GM23338 (cell line): Measurements from ENCODE around the gene ACSL6. TPM values are rescaled to one million over a fixed set of nuclear protein-coding genes. Genes with fewer than 3 reads are reported as not detected.

ENCODE experiments used
- ATAC-seq: fragments of 200-7000 bp; cut with Tn5 transposase; 3 replicates; pipeline ENCODE4 v1.9.1; 2020
- DNase-seq: peaks from one replicate; pipeline ENCODE4 v3.0.0-alpha.2; 2015; ENCODE audit warnings: low spot score
- H2AFZ ChIP-seq: fragments of 200-600 bp; sonication (generic); 2 replicates; pipeline ENCODE4 v1.8.0; 2016; ENCODE audit warnings: antibody characterized with exemption, mild to moderate bottlenecking, moderate library complexity
- H3F3A ChIP-seq: fragments of 200-600 bp; sonication (generic); replicated peaks from 2 replicates; pipeline ENCODE4 v1.8.0; 2017; ENCODE audit warnings: antibody characterized with exemption, mixed run types, low read depth
- H3K27ac ChIP-seq: fragments of 200-600 bp; sonication (generic); 2 replicates; pipeline ENCODE4 v1.6.1; 2016; ENCODE audit warnings: low read depth
- H3K27me3 ChIP-seq: fragments of 200-600 bp; sonication (generic); 2 replicates; pipeline ENCODE4 v1.8.0; 2016; ENCODE audit warnings: mild to moderate bottlenecking, mixed run types, moderate library complexity; ENCODE audit not compliant: insufficient read depth
- H3K36me3 ChIP-seq: fragments of 200-600 bp; sonication (generic); 2 replicates; pipeline ENCODE4 v1.8.0; 2016; ENCODE audit warnings: mild to moderate bottlenecking; ENCODE audit not compliant: insufficient read depth
- H3K4me1 ChIP-seq: fragments of 200-600 bp; sonication (generic); 2 replicates; pipeline ENCODE4 v1.8.0; 2016; ENCODE audit warnings: mild to moderate bottlenecking, moderate library complexity; ENCODE audit not compliant: insufficient read depth
- H3K4me2 ChIP-seq: fragments of 200-600 bp; sonication (generic); 2 replicates; pipeline ENCODE4 v1.7.1; 2017; ENCODE audit warnings: mixed run types
- H3K4me3 ChIP-seq: fragments of 200-600 bp; sonication (generic); 2 replicates; pipeline ENCODE4 v1.6.1; 2016; ENCODE audit warnings: mixed run types
- H3K79me2 ChIP-seq: fragments of 200-600 bp; sonication (generic); replicated peaks from 2 replicates; pipeline ENCODE4 v1.8.0; 2017; ENCODE audit warnings: mild to moderate bottlenecking; ENCODE audit not compliant: insufficient read depth
- H3K9me2 ChIP-seq: fragments of 200-600 bp; sonication (generic); 2 replicates; pipeline ENCODE4 v1.8.0; 2017; ENCODE audit not compliant: insufficient read depth
- H4K20me1 ChIP-seq: fragments of 200-600 bp; sonication (generic); replicated peaks from 2 replicates; pipeline ENCODE4 v1.8.0; 2017; ENCODE audit warnings: mild to moderate bottlenecking; ENCODE audit not compliant: insufficient read depth
- H3K27ac Mint-ChIP-seq: 2 replicates; pipeline ENCODE4 v1.8.0; 2020; ENCODE audit warnings: inconsistent platforms, mild to moderate bottlenecking, moderate library complexity, mixed read lengths
- H3K27me3 Mint-ChIP-seq: 3 replicates; pipeline ENCODE4 v1.8.0; 2022; ENCODE audit warnings: low read depth, mild to moderate bottlenecking, moderate library complexity, mixed read lengths, inconsistent platforms; ENCODE audit not compliant: insufficient read depth, poor library complexity
- H3K36me3 Mint-ChIP-seq: 3 replicates; pipeline ENCODE4 v1.8.0; 2021; ENCODE audit warnings: low read depth, mild to moderate bottlenecking, inconsistent platforms, moderate library complexity, mixed read lengths
- H3K4me1 Mint-ChIP-seq: 3 replicates; pipeline ENCODE4 v1.8.0; 2020; ENCODE audit warnings: mild to moderate bottlenecking, inconsistent platforms, mixed read lengths
- H3K4me3 Mint-ChIP-seq: 3 replicates; pipeline ENCODE4 v1.8.0; 2021; ENCODE audit warnings: moderate library complexity, mild to moderate bottlenecking, inconsistent platforms, mixed read lengths
- H3K9me3 Mint-ChIP-seq: 3 replicates; pipeline ENCODE4 v1.8.0; 2020; ENCODE audit warnings: moderate library complexity, mild to moderate bottlenecking, inconsistent platforms, mixed read lengths
- CREB1 ChIP-seq: fragments of 250-450 bp; sonication (Bioruptor Pico); IDR thresholded peaks from 2 replicates; pipeline ENCODE4 v1.5.0; 2020; ENCODE audit warnings: low read depth, mild to moderate bottlenecking, moderate library complexity
- EZH2 ChIP-seq: fragments of 200-600 bp; sonication (generic); IDR thresholded peaks from one replicate; pipeline ENCODE4 v1.8.0; 2017; ENCODE audit warnings: antibody characterized with exemption, mild to moderate bottlenecking, low read depth; ENCODE audit not compliant: unreplicated experiment
- EZH2phosphoT487 ChIP-seq: fragments of 200-600 bp; sonication (generic); IDR thresholded peaks from one replicate; pipeline ENCODE4 v1.8.1; 2018; ENCODE audit warnings: antibody characterized with exemption; ENCODE audit not compliant: unreplicated experiment
- JUNB ChIP-seq: IDR thresholded peaks from one replicate; pipeline ENCODE4 v1.6.1; 2016; ENCODE audit warnings: antibody characterized with exemption; ENCODE audit not compliant: unreplicated experiment
- ZNF462 ChIP-seq: fragments of 250-450 bp; sonication (Bioruptor Pico); IDR thresholded peaks from 2 replicates; pipeline ENCODE4 v1.5.0; 2020; ENCODE audit warnings: mild to moderate bottlenecking, moderate library complexity
- polyA plus RNA-seq: library from polyadenylated mRNA; unstranded; fragments of >200 nt; fragmentation: Nextera tagmentation; extraction: Ambion mirVana; gene quantifications from 2 replicates; pipeline ENCODE4 v1.2.1, GENCODE V29; 2016
- total RNA-seq: library from RNA; depleted of rRNA; stranded (reverse); fragments of >200 nt; shearing (Covaris generic); gene quantifications from 2 replicates; pipeline ENCODE4 v1.2.3, GENCODE V29; 2014
- TF ChIP-seq, protein P1 (sequence below): IDR thresholded peaks from 2 replicates; pipeline ENCODE4 v1.6.1; 2016; ENCODE audit warnings: antibody characterized with exemption

The ACSL6 gene
- total and polyA plus RNA-seq, 2 experiments from 2014 or later = 0.76 to 3.6 TPM

- TF ChIP-seq EZH2 (no peak), CREB1 (CRISPR knock-in tag) (no peak)
- TF ChIP-seq, protein P1, sequence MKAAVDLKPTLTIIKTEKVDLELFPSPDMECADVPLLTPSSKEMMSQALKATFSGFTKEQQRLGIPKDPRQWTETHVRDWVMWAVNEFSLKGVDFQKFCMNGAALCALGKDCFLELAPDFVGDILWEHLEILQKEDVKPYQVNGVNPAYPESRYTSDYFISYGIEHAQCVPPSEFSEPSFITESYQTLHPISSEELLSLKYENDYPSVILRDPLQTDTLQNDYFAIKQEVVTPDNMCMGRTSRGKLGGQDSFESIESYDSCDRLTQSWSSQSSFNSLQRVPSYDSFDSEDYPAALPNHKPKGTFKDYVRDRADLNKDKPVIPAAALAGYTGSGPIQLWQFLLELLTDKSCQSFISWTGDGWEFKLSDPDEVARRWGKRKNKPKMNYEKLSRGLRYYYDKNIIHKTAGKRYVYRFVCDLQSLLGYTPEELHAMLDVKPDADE = no peak
These were observed 12.4 kb downstream of the ACSL6 start (continued) for GRCh38 chr5:131999041-131999440.

DNA sequence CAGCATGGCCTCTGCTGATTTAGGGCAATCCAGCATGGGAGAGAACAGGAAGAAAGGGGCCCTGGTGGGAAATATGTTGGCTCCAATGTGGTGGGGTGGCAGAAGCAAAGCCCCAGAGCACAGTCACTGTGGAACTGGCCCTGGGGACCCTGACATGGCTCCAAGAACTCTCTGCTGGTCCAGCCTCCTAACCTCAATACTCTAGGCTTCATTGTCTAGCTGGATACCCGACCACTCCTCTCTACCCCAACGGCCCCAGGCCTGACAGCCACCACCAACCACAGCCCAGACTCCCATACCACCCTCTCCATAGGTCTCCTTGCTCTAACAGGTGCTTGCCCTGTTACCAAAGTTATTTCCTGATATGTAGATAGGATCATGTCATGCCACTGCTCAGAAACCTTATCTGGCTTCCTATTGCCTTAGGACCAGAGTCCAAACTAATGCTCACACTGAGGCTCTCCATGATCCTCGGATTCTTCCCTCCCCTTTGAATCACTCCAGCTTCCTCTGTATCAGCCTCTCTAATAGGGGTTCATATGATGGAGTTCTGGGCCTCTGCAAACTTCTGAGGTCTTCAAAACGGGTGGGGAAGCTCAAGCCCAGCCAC lies 12.9 kb downstream of the ACSL6 start:
- H3K27me3 ChIP-seq = no peaks in the 10 kb centered on the region
- Mint-ChIP-seq H3K4me1 (peaks cover 36% of the 10 kb centered on the region), H3K27me3 (peaks cover 9% of the 10 kb centered on the region), H3K36me3 (no peaks in the 10 kb centered on the region), H3K9me3 (no peaks in the 10 kb centered on the region), H3K27ac (no peak overlapping the region), H3K4me3 (no peak overlapping the region)
- peaks cover 22% of the 10 kb centered on the region for H3K4me1 ChIP-seq
- no peaks in the 10 kb centered on the region for H3K36me3 ChIP-seq
- no peaks in the 10 kb centered on the region for H4K20me1 ChIP-seq
- ATAC-seq = no peak
- H3F3A ChIP-seq = no peaks in the 10 kb centered on the region
- no peak overlapping the region for H3K4me2 ChIP-seq
- no peak overlapping the region for H3K27ac ChIP-seq
- no peaks in the 10 kb centered on the region for H3K9me2 ChIP-seq
- H2AFZ ChIP-seq = no peak overlapping the region
- DNase-seq = no peak
- H3K4me3 ChIP-seq = no peak overlapping the region
- no peaks in the 10 kb centered on the region for H3K79me2 ChIP-seq
- TF ChIP-seq JUNB (no peak), EZH2phosphoT487 (no peak), EZH2 (no peak), ZNF462 (CRISPR knock-in tag) (no peak)
